Sigmoid colon (tissue), 4 donors: Measurements from ENCODE around the gene ARL16.

Experiments used
- CTCF ChIP-seq, 4 experiments: fragments of 450-650 bp in 3 of 4; fragments of 200-600 bp in 1 of 4; IDR thresholded peaks; one replicate each; pipeline ENCODE4 v1.5.1; 2016 to 2019; ENCODE audit warnings: antibody characterized with exemption in 4 of 4, mild to moderate bottlenecking in 3 of 4, moderate library complexity in 2 of 4
- EP300 ChIP-seq, 4 donors: sonication (generic); formaldehyde crosslinking; IDR thresholded peaks; one replicate each; pipeline ENCODE4 v1.6.1; 2017; ENCODE audit warnings: antibody characterized with exemption in 4 of 4
- POLR2A ChIP-seq, 2 donors: fragments of 450-650 bp; IDR thresholded peaks; one replicate each; pipeline ENCODE4 v1.6.1; 2016; ENCODE audit warnings: antibody characterized with exemption in 2 of 2, mild to moderate bottlenecking in 2 of 2, moderate library complexity in 2 of 2
- POLR2AphosphoS5 ChIP-seq, 4 donors: sonication (generic); formaldehyde crosslinking; IDR thresholded peaks; one replicate each; pipeline ENCODE4 v1.6.1; 2017; ENCODE audit warnings: antibody characterized with exemption in 4 of 4

- TF ChIP-seq EP300 (IDR thresholded peaks at IDR 0.05): no peak
- TF ChIP-seq CTCF (IDR thresholded peaks at IDR 0.05): no peak
- TF ChIP-seq POLR2A (IDR thresholded peaks at IDR 0.05): no peak
- no peak for TF ChIP-seq POLR2AphosphoS5 (IDR thresholded peaks at IDR 0.05)
Observed at GRCh38 chr17:81708739-81709185, 25.2 kb upstream of the ARL16 start.
